A549 (cell line): ENCODE data around the gene PRXL2A. TPM values are rescaled to one million over a fixed set of nuclear protein-coding genes. Genes with fewer than 3 reads are reported as not detected.

ENCODE experiments used
- ATAC-seq, 2 experiments: fragments of 200-7000 bp in 1 of 2; fragments of >200 bp in 1 of 2; cut with Nextera tagmentation in 1 of 2; cut with Tn5 transposase in 1 of 2; 3 replicates each; pipeline versions ENCODE4 v1.8.0 to v1.9.1; 2018 to 2020; ENCODE audit warnings: mild to moderate bottlenecking in 1 of 2, moderate library complexity in 1 of 2
- CTCF ChIA-PET: fragments of 300-600 bp; sonication (Branson Sonifier 250); formaldehyde crosslinking; extraction: SDS; loops from one replicate; lab custom pipeline; 2021; ENCODE audit warnings: antibody characterized with exemption, inconsistent platforms; lab: Yijun Ruan, JAX
- POLR2A ChIA-PET: fragments of 350-600 bp; formaldehyde crosslinking; extraction: SDS; loops from one replicate; lab custom pipeline; 2021; ENCODE audit warnings: antibody characterized with exemption, inconsistent platforms; lab: Yijun Ruan, JAX
- DNase-seq, 2 experiments: peaks; one replicate each; pipeline versions ENCODE4 v3.0.0 to v3.0.0-alpha.2; 2011 to 2016; ENCODE audit warnings: low read depth in 1 of 2, low spot score in 1 of 2
- FAIRE-seq: peaks from 2 replicates; lab custom pipeline; 2011; peaks lifted over from hg19 to GRCh38; lab: Jason Lieb, UNC
- H3K27ac ChIP-seq, 2 experiments: fragments of >200 bp; sonication (Bioruptor Twin); formaldehyde crosslinking; 3 replicates each; pipeline ENCODE4 v1.5.1; 2016 to 2017
- H3K4me1 ChIP-seq: fragments of >200 bp; sonication (Bioruptor Twin); formaldehyde crosslinking; 3 replicates; pipeline ENCODE4 v1.6.1; 2016
- H3K4me2 ChIP-seq: fragments of >200 bp; sonication (Bioruptor Twin); formaldehyde crosslinking; 3 replicates; pipeline ENCODE4 v1.6.1; 2016
- H3K4me3 ChIP-seq: fragments of >200 bp; sonication (Bioruptor Twin); formaldehyde crosslinking; 3 replicates; pipeline ENCODE4 v1.5.1; 2016
- H3K9me3 ChIP-seq: fragments of >200 bp; sonication (Bioruptor Twin); formaldehyde crosslinking; 3 replicates; pipeline ENCODE4 v1.6.1; 2016
- BHLHE40 ChIP-seq: IDR thresholded peaks from 2 replicates; pipeline ENCODE4 v1.6.1; 2012; ENCODE audit warnings: low read depth, low read length, inconsistent platforms
- CBX2 ChIP-seq: fragments of 200-600 bp; sonication (generic); IDR thresholded peaks from 2 replicates; pipeline ENCODE4 v1.6.1; 2016; ENCODE audit warnings: low read depth, mild to moderate bottlenecking, borderline replicate concordance
- CEBPB ChIP-seq, 2 experiments: fragments of >200 bp in 1 of 2; sonication (Bioruptor Twin) in 1 of 2; formaldehyde crosslinking in 1 of 2; IDR thresholded peaks; 2 replicates each; pipeline ENCODE4 v1.6.1; 2012 to 2016
- ESRRA ChIP-seq: fragments of 150-350 bp; IDR thresholded peaks from 2 replicates; pipeline ENCODE4 v1.6.1; 2014; ENCODE audit warnings: mild to moderate bottlenecking, low read length, borderline replicate concordance
- HOXA7 ChIP-seq: fragments of 250-450 bp; sonication (Bioruptor Pico); IDR thresholded peaks from 2 replicates; pipeline ENCODE4 v1.5.0; 2020; ENCODE audit warnings: mild to moderate bottlenecking, moderate library complexity
- HOXB13 ChIP-seq: fragments of 250-450 bp; sonication (Bioruptor Pico); IDR thresholded peaks from 2 replicates; pipeline ENCODE4 v1.5.0; 2020; ENCODE audit warnings: low read depth, mild to moderate bottlenecking, moderate library complexity
- JUN ChIP-seq, 2 experiments: fragments of >200 bp; sonication (Bioruptor Twin); formaldehyde crosslinking; IDR thresholded peaks; 2 replicates in 1 of 2; 3 replicates in 1 of 2; pipeline ENCODE4 v1.6.1; 2016 to 2017
- JUNB ChIP-seq: fragments of >200 bp; sonication (Bioruptor Twin); formaldehyde crosslinking; IDR thresholded peaks from 2 replicates; pipeline ENCODE4 v1.6.1; 2016
- KDM1A ChIP-seq: fragments of 200-600 bp; sonication (generic); IDR thresholded peaks from 2 replicates; pipeline ENCODE4 v1.6.1; 2016; ENCODE audit warnings: low read depth, mild to moderate bottlenecking
- MAFK ChIP-seq: fragments of 450-650 bp; IDR thresholded peaks from 2 replicates; pipeline ENCODE4 v1.6.1; 2014; ENCODE audit not compliant: partially characterized antibody
- MYC ChIP-seq: IDR thresholded peaks from 2 replicates; pipeline ENCODE4 v1.6.1; 2012; ENCODE audit warnings: mild to moderate bottlenecking, inconsistent platforms, low read length, improper control_type of control experiment, borderline replicate concordance
- PHF8 ChIP-seq: fragments of 200-600 bp; sonication (generic); IDR thresholded peaks from 2 replicates; pipeline ENCODE4 v1.6.1; 2016; ENCODE audit warnings: low read depth, mild to moderate bottlenecking, antibody characterized with exemption, moderate library complexity, borderline replicate concordance
- POLR2A ChIP-seq: IDR thresholded peaks from 2 replicates; pipeline ENCODE4 v1.6.1; 2012; ENCODE audit warnings: mild to moderate bottlenecking, low read length
- RARB ChIP-seq: fragments of 250-450 bp; sonication (Bioruptor Pico); IDR thresholded peaks from 2 replicates; pipeline ENCODE4 v1.8.0; 2021; ENCODE audit warnings: mild to moderate bottlenecking, moderate library complexity
- RFX5 ChIP-seq: fragments of 450-650 bp; IDR thresholded peaks from 2 replicates; pipeline ENCODE4 v1.7.1; 2014; ENCODE audit warnings: antibody characterized with exemption, mild to moderate bottlenecking, moderate library complexity
- RNF2 ChIP-seq: fragments of 200-600 bp; sonication (generic); IDR thresholded peaks from 2 replicates; pipeline ENCODE4 v1.6.1; 2016; ENCODE audit warnings: low read depth, mild to moderate bottlenecking, antibody characterized with exemption, moderate library complexity, borderline replicate concordance
- TFCP2L1 ChIP-seq: fragments of 250-450 bp; sonication (Bioruptor Pico); IDR thresholded peaks from 2 replicates; pipeline ENCODE4 v1.5.0; 2021; ENCODE audit warnings: mild to moderate bottlenecking
- ZNF302 ChIP-seq: fragments of 250-450 bp; sonication (Bioruptor Pico); IDR thresholded peaks from 2 replicates; pipeline ENCODE4 v1.9.0; 2021; ENCODE audit warnings: inconsistent platforms, mild to moderate bottlenecking, moderate library complexity
- WGBS: methylation state at CpG from one replicate; pipeline ENCODE4 v1.1.6; 2017; ENCODE audit errors: missing lambda C conversion rate; 5-methylcytosine and 5-hydroxymethylcytosine counted together
- polyA plus RNA-seq, 4 experiments: library from polyadenylated mRNA; depleted of rRNA in 3 of 4; stranded (reverse); fragments of >200 nt; fragmentation: RNase III in 1 of 4; extraction: RNeasy Plus Mini Kit Qiagen cat#74134 plus additional on column Dnase treatment in 1 of 4; gene quantifications; 2 replicates in 3 of 4; 3 replicates in 1 of 4; pipeline ENCODE4 v1.2.3, GENCODE V29; 2011 to 2017
- TF ChIP-seq, protein P1 (sequence below): fragments of >200 bp; sonication (Bioruptor Twin); formaldehyde crosslinking; IDR thresholded peaks from 3 replicates; pipeline ENCODE4 v1.6.1; 2016
- TF ChIP-seq, protein P2 (sequence below): fragments of 200-600 bp; sonication (generic); IDR thresholded peaks from 2 replicates; pipeline ENCODE4 v1.6.1; 2016; ENCODE audit warnings: antibody characterized with exemption, mild to moderate bottlenecking, moderate library complexity
- TF ChIP-seq, protein P3 (sequence below): fragments of 250-450 bp; sonication (Bioruptor Pico); IDR thresholded peaks from 2 replicates; pipeline ENCODE4 v1.5.0; 2020; ENCODE audit warnings: low read depth, mild to moderate bottlenecking, moderate library complexity
- TF ChIP-seq, protein P4 (sequence below): IDR thresholded peaks from 2 replicates; pipeline ENCODE4 v1.6.1; 2012

Gene PRXL2A
- polyA plus RNA-seq, 2 of the 4 experiments (the other 2 are of a cell fraction): 55.0 to 59.3 TPM

- TF ChIP-seq, protein P1, sequence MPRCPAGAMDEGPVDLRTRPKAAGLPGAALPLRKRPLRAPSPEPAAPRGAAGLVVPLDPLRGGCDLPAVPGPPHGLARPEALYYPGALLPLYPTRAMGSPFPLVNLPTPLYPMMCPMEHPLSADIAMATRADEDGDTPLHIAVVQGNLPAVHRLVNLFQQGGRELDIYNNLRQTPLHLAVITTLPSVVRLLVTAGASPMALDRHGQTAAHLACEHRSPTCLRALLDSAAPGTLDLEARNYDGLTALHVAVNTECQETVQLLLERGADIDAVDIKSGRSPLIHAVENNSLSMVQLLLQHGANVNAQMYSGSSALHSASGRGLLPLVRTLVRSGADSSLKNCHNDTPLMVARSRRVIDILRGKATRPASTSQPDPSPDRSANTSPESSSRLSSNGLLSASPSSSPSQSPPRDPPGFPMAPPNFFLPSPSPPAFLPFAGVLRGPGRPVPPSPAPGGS: peak; percentile 46; the same call in 2 of the 3 replicates
- TF ChIP-seq ZNF302 (CRISPR knock-in tag) (no peak), RFX5 (no peak)
Observed at GRCh38 chr10:80453842-80454512, 45.6 kb downstream of the PRXL2A start, which contains the start of gene TSPAN14 (continued).

DNA sequence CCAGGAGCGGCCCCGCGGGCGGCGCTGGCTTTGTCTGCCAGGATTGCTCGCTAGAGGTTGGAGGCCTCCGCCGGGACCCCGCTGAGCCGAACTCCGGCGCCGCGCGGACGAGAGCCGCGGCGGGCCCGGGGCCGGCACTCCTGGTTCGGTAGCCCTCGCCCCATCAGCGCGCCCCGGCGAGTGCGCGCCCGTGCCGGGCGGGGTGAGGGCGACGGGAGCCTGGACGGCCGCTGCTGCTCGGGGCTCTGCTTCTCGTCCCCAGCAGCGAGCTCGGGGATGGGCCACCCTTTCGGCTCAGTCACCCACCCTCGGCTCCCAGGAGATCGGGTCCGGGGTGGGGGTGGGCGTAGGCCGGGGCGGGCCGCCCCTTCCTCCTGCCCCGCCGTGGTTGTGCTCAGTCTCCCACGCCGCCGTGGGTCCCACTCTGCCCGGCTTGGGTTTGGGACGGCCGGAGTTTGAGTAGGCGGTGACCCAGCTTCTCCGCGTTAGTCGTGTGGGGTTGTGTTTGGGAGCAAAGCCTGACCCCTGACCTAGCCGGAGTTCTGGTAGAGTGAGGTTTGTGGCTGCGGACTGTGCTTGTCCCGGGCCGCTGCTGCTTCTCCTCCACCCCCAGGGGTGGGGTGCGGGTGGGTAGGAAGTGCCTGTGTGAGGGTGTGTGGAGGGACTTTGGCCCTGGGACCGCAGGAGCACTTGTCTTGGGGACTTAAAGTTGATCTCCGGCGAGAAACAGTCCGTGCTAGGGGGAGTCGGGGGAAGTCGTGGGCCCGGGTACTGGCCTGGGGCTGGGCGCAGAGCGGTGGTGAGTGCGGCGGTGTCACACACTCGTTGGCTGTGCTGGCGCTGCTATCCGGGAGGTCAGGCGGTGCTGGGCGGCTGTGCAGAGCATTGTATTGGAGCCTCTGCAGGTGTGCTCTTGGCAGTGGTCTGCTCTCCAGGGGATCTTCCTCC lies 46.4 kb downstream of the PRXL2A start:
- DNase-seq: no peak
- Histone ChIP-seq H3K4me2 (peak overlapping the region; percentile 93), H3K4me3 (peak overlapping the region; percentile 98), H3K9me3 (peaks cover 14% of the 10 kb centered on the region), H3K27ac (peak overlapping the region; percentile 99 to 100), H3K4me1 (peaks cover 59% of the 10 kb centered on the region)
- peak; percentile 42 to 55 for ATAC-seq
- ChIA-PET POLR2A (interaction anchor here (1.2 kb wide), 1 partner anchor 51 kb away, joined by 8 read pairs; no protein-coding TSS in a partner anchor), CTCF (interaction anchor here (0.6 to 38.6 kb wide), 3 partner anchors 10 to 51 kb away, joined by 3 to 928 read pairs (median 14); no protein-coding TSS in a partner anchor)
- WGBS: 0% methylated on average over 20 of the region's 81 CpGs
- FAIRE-seq: no peak
- TF ChIP-seq HOXB13 (CRISPR knock-in tag): no peak
- no peak for TF ChIP-seq CEBPB (IDR thresholded peaks at IDR 0.05)
- TF ChIP-seq KDM1A: no peak
- TF ChIP-seq MAFK: no peak
- TF ChIP-seq RARB: no peak
- TF ChIP-seq JUN (IDR thresholded peaks at IDR 0.05): 0 out of 5 replicates have a peak, but pooled peaks of 1 of the 2 experiments have one; percentile 21
- TF ChIP-seq, protein P2, sequence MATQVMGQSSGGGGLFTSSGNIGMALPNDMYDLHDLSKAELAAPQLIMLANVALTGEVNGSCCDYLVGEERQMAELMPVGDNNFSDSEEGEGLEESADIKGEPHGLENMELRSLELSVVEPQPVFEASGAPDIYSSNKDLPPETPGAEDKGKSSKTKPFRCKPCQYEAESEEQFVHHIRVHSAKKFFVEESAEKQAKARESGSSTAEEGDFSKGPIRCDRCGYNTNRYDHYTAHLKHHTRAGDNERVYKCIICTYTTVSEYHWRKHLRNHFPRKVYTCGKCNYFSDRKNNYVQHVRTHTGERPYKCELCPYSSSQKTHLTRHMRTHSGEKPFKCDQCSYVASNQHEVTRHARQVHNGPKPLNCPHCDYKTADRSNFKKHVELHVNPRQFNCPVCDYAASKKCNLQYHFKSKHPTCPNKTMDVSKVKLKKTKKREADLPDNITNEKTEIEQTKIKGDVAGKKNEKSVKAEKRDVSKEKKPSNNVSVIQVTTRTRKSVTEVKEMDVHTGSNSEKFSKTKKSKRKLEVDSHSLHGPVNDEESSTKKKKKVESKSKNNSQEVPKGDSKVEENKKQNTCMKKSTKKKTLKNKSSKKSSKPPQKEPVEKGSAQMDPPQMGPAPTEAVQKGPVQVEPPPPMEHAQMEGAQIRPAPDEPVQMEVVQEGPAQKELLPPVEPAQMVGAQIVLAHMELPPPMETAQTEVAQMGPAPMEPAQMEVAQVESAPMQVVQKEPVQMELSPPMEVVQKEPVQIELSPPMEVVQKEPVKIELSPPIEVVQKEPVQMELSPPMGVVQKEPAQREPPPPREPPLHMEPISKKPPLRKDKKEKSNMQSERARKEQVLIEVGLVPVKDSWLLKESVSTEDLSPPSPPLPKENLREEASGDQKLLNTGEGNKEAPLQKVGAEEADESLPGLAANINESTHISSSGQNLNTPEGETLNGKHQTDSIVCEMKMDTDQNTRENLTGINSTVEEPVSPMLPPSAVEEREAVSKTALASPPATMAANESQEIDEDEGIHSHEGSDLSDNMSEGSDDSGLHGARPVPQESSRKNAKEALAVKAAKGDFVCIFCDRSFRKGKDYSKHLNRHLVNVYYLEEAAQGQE: no peak
- TF ChIP-seq JUNB: no peak
- no peak for TF ChIP-seq TFCP2L1 (CRISPR knock-in tag)

- 42% methylated on average over 13 of the region's 13 CpGs for WGBS
- FAIRE-seq (no peak), ATAC-seq (no peak), DNase-seq (no peak)
- TF ChIP-seq PHF8 (no peak), BHLHE40 (no peak), RFX5 (no peak), MYC (no peak), ESRRA (no peak), CBX2 (no peak), POLR2A (no peak), HOXA7 (no peak), RNF2 (no peak)
- TF ChIP-seq, protein P3, sequence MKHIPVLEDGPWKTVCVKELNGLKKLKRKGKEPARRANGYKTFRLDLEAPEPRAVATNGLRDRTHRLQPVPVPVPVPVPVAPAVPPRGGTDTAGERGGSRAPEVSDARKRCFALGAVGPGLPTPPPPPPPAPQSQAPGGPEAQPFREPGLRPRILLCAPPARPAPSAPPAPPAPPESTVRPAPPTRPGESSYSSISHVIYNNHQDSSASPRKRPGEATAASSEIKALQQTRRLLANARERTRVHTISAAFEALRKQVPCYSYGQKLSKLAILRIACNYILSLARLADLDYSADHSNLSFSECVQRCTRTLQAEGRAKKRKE (CRISPR knock-in tag): no peak
- TF ChIP-seq, protein P4, sequence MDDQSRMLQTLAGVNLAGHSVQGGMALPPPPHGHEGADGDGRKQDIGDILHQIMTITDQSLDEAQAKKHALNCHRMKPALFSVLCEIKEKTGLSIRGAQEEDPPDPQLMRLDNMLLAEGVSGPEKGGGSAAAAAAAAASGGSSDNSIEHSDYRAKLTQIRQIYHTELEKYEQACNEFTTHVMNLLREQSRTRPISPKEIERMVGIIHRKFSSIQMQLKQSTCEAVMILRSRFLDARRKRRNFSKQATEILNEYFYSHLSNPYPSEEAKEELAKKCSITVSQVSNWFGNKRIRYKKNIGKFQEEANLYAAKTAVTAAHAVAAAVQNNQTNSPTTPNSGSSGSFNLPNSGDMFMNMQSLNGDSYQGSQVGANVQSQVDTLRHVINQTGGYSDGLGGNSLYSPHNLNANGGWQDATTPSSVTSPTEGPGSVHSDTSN: no peak
- CTCF ChIA-PET: interaction anchor here (3.1 to 38.6 kb wide), 2 partner anchors 11 to 50 kb away, joined by 14 to 928 read pairs; no protein-coding TSS in a partner anchor
- peaks cover 14% of the 10 kb centered on the region for H3K9me3 ChIP-seq
- H3K4me3 ChIP-seq: peak overlapping the region; percentile 98
- peak overlapping the region; percentile 93 for H3K4me2 ChIP-seq
- H3K4me1 ChIP-seq: peaks cover 63% of the 10 kb centered on the region
- POLR2A ChIA-PET: interaction anchor here (1.2 kb wide), 1 partner anchor 50 kb away, joined by 8 read pairs; no protein-coding TSS in a partner anchor
- H3K27ac ChIP-seq: peak overlapping the region; percentile 99 to 100
Observed at GRCh38 chr10:80455461-80456349, 47.4 kb downstream of the PRXL2A start.
